GM12878 (cell line): ENCODE measurements around the gene SLC6A20. TPM values are rescaled to one million over a fixed set of nuclear protein-coding genes. Genes with fewer than 3 reads are reported as not detected.

Experiments
- ATAC-seq: fragments of 200-7000 bp; cut with Tn5 transposase; 3 replicates; pipeline ENCODE4 v1.9.1; 2020; ENCODE audit warnings: mild to moderate bottlenecking, moderate library complexity
- BruUV-seq: library from RNA; stranded (reverse); fragments of 400-500 nt; replicated peaks from 2 replicates; lab custom pipeline; 2021; lab: Mats Ljungman, UMichigan
- CTCF ChIA-PET: fragments of 300-600 bp; sonication (Branson Sonifier 250); formaldehyde crosslinking; extraction: SDS; loops from one replicate; lab custom pipeline; 2021; ENCODE audit warnings: inconsistent platforms; lab: Yijun Ruan, JAX
- POLR2A ChIA-PET: fragments of 350-600 bp; formaldehyde crosslinking; extraction: SDS; loops from one replicate; lab custom pipeline; 2021; ENCODE audit warnings: inconsistent platforms; lab: Charles Lee
- RAD21 ChIA-PET: fragments of 300-600 bp; sonication (Branson Sonifier 250); formaldehyde crosslinking; loops from one replicate; lab custom pipeline; 2023; ENCODE audit warnings: antibody characterized with exemption; ENCODE audit not compliant: unreplicated experiment; lab: Charles Lee
- SMC1A ChIA-PET: fragments of 300-600 bp; sonication (Branson Sonifier 250); formaldehyde crosslinking; loops from one replicate; lab custom pipeline; 2023; ENCODE audit not compliant: unreplicated experiment, uncharacterized antibody; lab: Charles Lee
- DNase-seq: peaks from one replicate; pipeline ENCODE4 v3.0.0-alpha.2; 2011; ENCODE audit warnings: low read depth, low spot score
- FAIRE-seq: peaks from 3 replicates; lab custom pipeline; 2011; peaks lifted over from hg19 to GRCh38; lab: Jason Lieb, UNC
- H2AFZ ChIP-seq: 2 replicates; pipeline ENCODE4 v1.6.0; 2011; ENCODE audit warnings: low read depth, low read length, control low read depth; ENCODE audit not compliant: control insufficient read depth
- H3K27ac ChIP-seq: 2 replicates; pipeline ENCODE4 v1.5.1; 2011; ENCODE audit warnings: control low read depth; ENCODE audit not compliant: control insufficient read depth, insufficient read depth
- H3K27me3 ChIP-seq, 2 experiments: replicated peaks in 1 of 2; 2 replicates each; pipeline versions ENCODE4 v1.6.0 to v1.6.1; 2011; ENCODE audit warnings: low read length in 1 of 2; ENCODE audit not compliant: control insufficient read depth in 2 of 2, insufficient read depth in 2 of 2
- H3K36me3 ChIP-seq, 2 experiments: 2 replicates each; pipeline ENCODE4 v1.5.1; 2011; ENCODE audit warnings: low read length in 1 of 2; ENCODE audit not compliant: control insufficient read depth in 2 of 2, insufficient read depth in 2 of 2
- H3K4me1 ChIP-seq: 2 replicates; pipeline ENCODE4 v1.6.1; 2011; ENCODE audit warnings: mild to moderate bottlenecking, low read length, moderate library complexity, mixed read lengths; ENCODE audit not compliant: control insufficient read depth, insufficient read depth
- H3K4me2 ChIP-seq: 2 replicates; pipeline ENCODE4 v1.6.0; 2011; ENCODE audit warnings: control low read depth; ENCODE audit not compliant: control insufficient read depth, insufficient read depth
- H3K4me3 ChIP-seq: fragments of 200-600 bp; sonication (generic); 2 replicates; pipeline ENCODE4 v1.5.1; 2016
- H3K79me2 ChIP-seq: 2 replicates; pipeline ENCODE4 v1.6.0; 2011; ENCODE audit warnings: low read length; ENCODE audit not compliant: control insufficient read depth, insufficient read depth
- H3K9ac ChIP-seq: 2 replicates; pipeline ENCODE4 v1.8.0; 2011; ENCODE audit warnings: low read length, control low read depth, mixed read lengths; ENCODE audit not compliant: control insufficient read depth, insufficient read depth
- H3K9me3 ChIP-seq: replicated peaks from 3 replicates; pipeline ENCODE4 v1.5.1; 2011; ENCODE audit warnings: mild to moderate bottlenecking, low read length; ENCODE audit not compliant: control insufficient read depth, insufficient read depth
- H4K20me1 ChIP-seq: 2 replicates; pipeline ENCODE4 v1.6.0; 2011; ENCODE audit not compliant: control insufficient read depth, insufficient read depth
- ATF7 ChIP-seq: fragments of 450-650 bp; IDR thresholded peaks from 2 replicates; pipeline ENCODE4 v1.6.1; 2016; ENCODE audit warnings: low read depth, mild to moderate bottlenecking
- CBFB ChIP-seq: IDR thresholded peaks from 2 replicates; pipeline ENCODE4 v1.6.1; 2016; ENCODE audit warnings: antibody characterized with exemption, low read depth
- CHD2 ChIP-seq: IDR thresholded peaks from 2 replicates; pipeline ENCODE4 v1.6.1; 2011; ENCODE audit warnings: low read depth, low read length, improper control_type of control experiment, borderline replicate concordance
- CTCF ChIP-seq, 3 experiments: IDR thresholded peaks in 2 of 3; conservative IDR thresholded peaks in 1 of 3; 2 replicates each; pipeline ENCODE4 v1.5.1; 2011; ENCODE audit warnings: low read depth in 3 of 3, low read length in 3 of 3, mild to moderate bottlenecking in 3 of 3, control low read depth in 2 of 3, moderate library complexity in 2 of 3, inconsistent platforms in 1 of 3, mixed read lengths in 1 of 3; ENCODE audit not compliant: control insufficient read depth in 2 of 3, insufficient read depth in 1 of 3; ENCODE audit errors: extremely low read depth in 1 of 3
- IKZF2 ChIP-seq, 2 experiments: fragments of 450-650 bp; IDR thresholded peaks; 2 replicates each; pipeline ENCODE4 v1.6.1; 2017; ENCODE audit warnings: mild to moderate bottlenecking in 2 of 2, moderate library complexity in 2 of 2
- JUNB ChIP-seq: IDR thresholded peaks from 2 replicates; pipeline ENCODE4 v1.6.1; 2016; ENCODE audit warnings: antibody characterized with exemption, mild to moderate bottlenecking
- NFIC ChIP-seq: IDR thresholded peaks from 2 replicates; pipeline ENCODE4 v1.6.1; 2012; ENCODE audit warnings: low read depth, mild to moderate bottlenecking, inconsistent platforms, low read length, moderate library complexity
- NR2C2 ChIP-seq: IDR thresholded peaks from 2 replicates; pipeline ENCODE4 v1.6.1; 2011; ENCODE audit warnings: borderline replicate concordance, low read depth; ENCODE audit not compliant: control insufficient read depth, insufficient read length
- POU2F2 ChIP-seq: IDR thresholded peaks from 3 replicates; pipeline ENCODE4 v1.6.1; 2011; ENCODE audit warnings: low read depth, mild to moderate bottlenecking, low read length, borderline replicate concordance
- SIN3A ChIP-seq: IDR thresholded peaks from 2 replicates; pipeline ENCODE4 v1.6.1; 2012; ENCODE audit warnings: low read depth, low read length, improper control_type of control experiment
- SIX5 ChIP-seq: IDR thresholded peaks from 2 replicates; pipeline ENCODE4 v1.6.1; 2011; ENCODE audit warnings: mild to moderate bottlenecking, low read depth, low read length, moderate library complexity; ENCODE audit not compliant: severe bottlenecking
- TARDBP ChIP-seq: IDR thresholded peaks from 2 replicates; pipeline ENCODE4 v1.6.1; 2016; ENCODE audit warnings: borderline replicate concordance
- WGBS: methylation state at CpG from one replicate; pipeline ENCODE4 v1.1.6; 2016; ENCODE audit warnings: low lambda C conversion rate; ENCODE audit not compliant: insufficient replicate concordance, insufficient coverage; ENCODE audit errors: missing lambda C conversion rate; 5-methylcytosine and 5-hydroxymethylcytosine counted together
- in situ Hi-C: fragments of 300-500 bp; cut with MboI; formaldehyde crosslinking; loops from 9 replicates; pipeline ENCODE4 v1.14.3; 2018; ENCODE audit warnings: mixed read lengths
- intact Hi-C: fragments of 100-400 bp; cut with micrococcal nuclease; formaldehyde crosslinking; loops from one replicate; pipeline ENCODE4 v1.14.2; 2022; ENCODE audit not compliant: unreplicated experiment
- polyA plus RNA-seq, 11 experiments: library from polyadenylated mRNA; depleted of rRNA in 4 of 11; unstranded in 6 of 11; stranded (reverse) in 5 of 11; fragments of >200 nt; fragmentation: Nextera tagmentation in 4 of 11; fragmentation: Illumina TruSeq in 1 of 11; extraction: Ambion mirVana in 4 of 11; extraction: Trizol in 1 of 11; gene quantifications; 1 replicate in 1 of 11; 2 replicates in 10 of 11; pipeline versions ENCODE4 v1.2.1 to v1.2.3, GENCODE V29; 2011 to 2016; ENCODE audit warnings: inconsistent platforms in 2 of 11, missing spikeins in 2 of 11, low read depth in 1 of 11
- total RNA-seq, 4 experiments: library from RNA; depleted of rRNA in 3 of 4; stranded (reverse); fragments of >200 nt in 3 of 4; fragmentation: Illumina TruSeq in 1 of 4; extraction: Trizol in 1 of 4; gene quantifications; 2 replicates each; pipeline versions ENCODE4 v1.2.1 to v1.2.3, GENCODE V29; 2013 to 2021
- TF ChIP-seq, protein P1 (sequence below): IDR thresholded peaks from 2 replicates; pipeline ENCODE4 v1.6.1; 2012; ENCODE audit warnings: low read depth, low read length, improper control_type of control experiment
- TF ChIP-seq, protein P2 (sequence below): fragments of 450-650 bp; IDR thresholded peaks from 2 replicates; pipeline ENCODE4 v1.6.1; 2017; ENCODE audit warnings: mild to moderate bottlenecking, low read depth, inconsistent platforms; ENCODE audit not compliant: poor library complexity, severe bottlenecking

SLC6A20 gene
- total and polyA plus RNA-seq, 10 of the 15 experiments (the other 5 are each of a cell fraction or from before 2014, with no cell fraction given), result 0.31 to 4.1 (median 1.1) TPM

DNA sequence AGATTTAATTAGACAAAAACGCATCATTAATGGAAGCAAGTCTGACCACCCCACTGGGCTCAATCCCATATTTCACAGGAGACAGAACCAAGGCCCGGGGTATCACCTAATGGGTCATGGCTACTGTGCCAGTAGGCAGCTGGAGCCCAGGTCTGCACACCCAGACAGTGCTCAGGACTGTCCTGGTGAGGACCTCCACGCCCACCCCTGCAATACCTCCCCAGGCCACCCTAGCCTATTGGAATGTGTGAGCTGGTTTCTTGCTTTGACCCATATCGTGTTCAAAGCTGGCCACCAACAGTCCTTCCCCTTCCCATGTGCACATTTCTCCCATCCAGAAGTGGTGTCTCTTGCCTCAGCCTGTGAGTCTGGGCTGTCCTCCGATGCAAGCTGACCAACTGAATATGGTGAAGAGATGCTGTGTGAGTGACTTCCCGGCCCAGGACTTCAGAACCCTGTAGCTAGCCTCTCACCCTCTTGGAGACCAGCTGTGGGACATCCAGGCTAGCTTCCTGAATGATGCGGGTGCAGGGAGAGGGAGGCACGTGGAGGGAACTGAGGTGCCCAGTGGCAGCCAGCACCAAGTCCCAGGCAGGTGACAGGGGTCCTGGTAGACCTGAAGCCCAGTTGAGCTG, 19.1 kb downstream of the SLC6A20 start:
- H4K20me1 ChIP-seq, result no peaks in the 10 kb centered on the region
- CTCF ChIA-PET, result interaction anchor here (1.9 kb wide), 1 partner anchor 300 kb away, joined by 6 read pairs; no protein-coding TSS in a partner anchor
- DNase-seq, result no peak

More for the DNA sequence above, 19.1 kb downstream of the SLC6A20 start:
- 31% methylated on average over 8 of the region's 8 CpGs for WGBS
- in situ Hi-C loops, result no loop called here
- no peak overlapping the region for H3K4me3 ChIP-seq
- ChIA-PET SMC1A (no interaction called here), POLR2A (no interaction called here), RAD21 (interaction anchor here (0.5 to 0.9 kb wide), 2 partner anchors 126 to 152 kb away, joined by 3 read pairs; no protein-coding TSS in a partner anchor)
- no peak overlapping the region for H3K27ac ChIP-seq
- intact Hi-C loops, result no loop called here
- H3K9ac ChIP-seq, result no peak overlapping the region
- H3K27me3 ChIP-seq, result 0 out of 4 replicates have a peak, but pooled peaks cover 0 to 2% of the 10 kb centered on the region in 2 experiments
- TF ChIP-seq CTCF (IDR thresholded peaks at IDR 0.05 in 2 of 3, conservative IDR thresholded peaks at IDR 0.05 in 1 of 3; ENCODE audit: control insufficient read depth in 2 of 3, extremely low read depth in 1 of 3, insufficient read depth in 1 of 3, low read depth in 3 of 3, low read length in 3 of 3) (no peak), IKZF2 (IDR thresholded peaks at IDR 0.05) (no peak), NFIC (no peak), SIX5 (no peak), NR2C2 (no peak), JUNB (no peak), ATF7 (no peak), POU2F2 (no peak), SIN3A (no peak), CBFB (no peak), TARDBP (no peak), CHD2 (no peak)
- TF ChIP-seq, protein P1, sequence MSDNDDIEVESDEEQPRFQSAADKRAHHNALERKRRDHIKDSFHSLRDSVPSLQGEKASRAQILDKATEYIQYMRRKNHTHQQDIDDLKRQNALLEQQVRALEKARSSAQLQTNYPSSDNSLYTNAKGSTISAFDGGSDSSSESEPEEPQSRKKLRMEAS, result no peak
- TF ChIP-seq, protein P2, sequence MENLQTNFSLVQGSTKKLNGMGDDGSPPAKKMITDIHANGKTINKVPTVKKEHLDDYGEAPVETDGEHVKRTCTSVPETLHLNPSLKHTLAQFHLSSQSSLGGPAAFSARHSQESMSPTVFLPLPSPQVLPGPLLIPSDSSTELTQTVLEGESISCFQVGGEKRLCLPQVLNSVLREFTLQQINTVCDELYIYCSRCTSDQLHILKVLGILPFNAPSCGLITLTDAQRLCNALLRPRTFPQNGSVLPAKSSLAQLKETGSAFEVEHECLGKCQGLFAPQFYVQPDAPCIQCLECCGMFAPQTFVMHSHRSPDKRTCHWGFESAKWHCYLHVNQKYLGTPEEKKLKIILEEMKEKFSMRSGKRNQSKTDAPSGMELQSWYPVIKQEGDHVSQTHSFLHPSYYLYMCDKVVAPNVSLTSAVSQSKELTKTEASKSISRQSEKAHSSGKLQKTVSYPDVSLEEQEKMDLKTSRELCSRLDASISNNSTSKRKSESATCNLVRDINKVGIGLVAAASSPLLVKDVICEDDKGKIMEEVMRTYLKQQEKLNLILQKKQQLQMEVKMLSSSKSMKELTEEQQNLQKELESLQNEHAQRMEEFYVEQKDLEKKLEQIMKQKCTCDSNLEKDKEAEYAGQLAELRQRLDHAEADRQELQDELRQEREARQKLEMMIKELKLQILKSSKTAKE, result no peak
- no peaks in the 10 kb centered on the region for H3K9me3 ChIP-seq
- FAIRE-seq (no peak), ATAC-seq (no peak)
- no peaks in the 10 kb centered on the region for H3K79me2 ChIP-seq
- no peaks in the 10 kb centered on the region for H3K36me3 ChIP-seq
- no peaks in the 10 kb centered on the region for H3K4me1 ChIP-seq
- no TSS peak for BruUV-seq
- H3K4me2 ChIP-seq, result no peak overlapping the region
- no peak overlapping the region for H2AFZ ChIP-seq
